Measurements from ENCODE around the gene OPN1LW.
A peak's percentile ranks its signal among the peaks of the same experiment; 100 is the strongest.
"Not testable (repeated sequence)": the region's sequence is repeated elsewhere in the genome, so short reads cannot be mapped to it uniquely, and the experiment has no call there.

The OPN1LW gene

DNA sequence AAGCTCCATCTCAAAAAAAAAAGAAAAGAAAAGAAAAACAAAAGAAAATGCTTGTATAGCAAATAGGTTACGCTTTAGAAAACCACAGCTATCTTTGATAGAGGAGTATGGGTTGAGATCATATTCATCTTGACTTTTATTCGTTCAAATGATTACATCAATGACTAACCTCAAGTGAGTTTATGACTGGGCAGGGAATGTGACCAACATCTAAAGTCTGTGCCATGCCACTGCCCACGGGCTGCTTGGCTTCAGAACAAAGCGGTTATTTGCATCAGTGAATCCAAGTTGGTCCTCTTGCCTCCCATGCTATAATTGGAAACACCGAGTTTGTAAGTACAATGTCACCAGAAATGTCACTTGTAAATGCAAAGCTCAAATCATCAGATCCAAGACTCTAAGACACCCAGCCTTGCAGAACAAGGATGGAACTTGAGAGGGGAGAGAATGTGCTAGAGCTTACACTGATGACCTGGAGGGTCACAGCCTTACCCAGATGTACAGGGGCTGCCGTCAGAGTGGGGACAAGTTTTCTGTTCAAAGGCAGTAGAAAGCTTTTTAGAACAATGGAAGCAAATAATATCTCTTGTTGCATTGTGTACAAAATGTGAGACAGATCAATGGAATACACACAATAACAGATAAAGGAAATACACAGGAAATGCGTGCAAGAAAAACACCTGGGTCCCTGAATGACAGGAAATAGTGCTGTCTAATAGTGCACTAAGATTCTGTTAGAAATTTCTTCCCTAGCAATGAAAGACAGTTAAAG, 8.4 kb upstream of the OPN1LW start:
- DNase-seq, result no peak

- peak; percentile 76 for DNase-seq
Measured at GRCh38 chrX:154136627-154137161, 7.3 kb upstream of the OPN1LW start.

- DNase-seq, result no peak
Measured at GRCh38 chrX:154138857-154139256, 5.2 kb upstream of the OPN1LW start.

DNA sequence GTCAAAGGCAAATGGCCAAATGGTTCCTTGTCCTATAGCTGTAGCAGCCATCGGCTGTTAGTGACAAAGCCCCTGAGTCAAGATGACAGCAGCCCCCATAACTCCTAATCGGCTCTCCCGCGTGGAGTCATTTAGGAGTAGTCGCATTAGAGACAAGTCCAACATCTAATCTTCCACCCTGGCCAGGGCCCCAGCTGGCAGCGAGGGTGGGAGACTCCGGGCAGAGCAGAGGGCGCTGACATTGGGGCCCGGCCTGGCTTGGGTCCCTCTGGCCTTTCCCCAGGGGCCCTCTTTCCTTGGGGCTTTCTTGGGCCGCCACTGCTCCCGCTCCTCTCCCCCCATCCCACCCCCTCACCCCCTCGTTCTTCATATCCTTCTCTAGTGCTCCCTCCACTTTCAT, 3.8 kb upstream of the OPN1LW start:
- DNase-seq, result no peak

DNA sequence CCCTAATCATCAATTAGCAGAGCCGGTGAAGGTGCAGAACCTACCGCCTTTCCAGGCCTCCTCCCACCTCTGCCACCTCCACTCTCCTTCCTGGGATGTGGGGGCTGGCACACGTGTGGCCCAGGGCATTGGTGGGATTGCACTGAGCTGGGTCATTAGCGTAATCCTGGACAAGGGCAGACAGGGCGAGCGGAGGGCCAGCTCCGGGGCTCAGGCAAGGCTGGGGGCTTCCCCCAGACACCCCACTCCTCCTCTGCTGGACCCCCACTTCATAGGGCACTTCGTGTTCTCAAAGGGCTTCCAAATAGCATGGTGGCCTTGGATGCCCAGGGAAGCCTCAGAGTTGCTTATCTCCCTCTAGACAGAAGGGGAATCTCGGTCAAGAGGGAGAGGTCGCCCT, 3.3 kb upstream of the OPN1LW start:
- DNase-seq, result no peak

- no peak for DNase-seq
Measured at GRCh38 chrX:154142386-154142785, 1.7 kb upstream of the OPN1LW start.

DNA sequence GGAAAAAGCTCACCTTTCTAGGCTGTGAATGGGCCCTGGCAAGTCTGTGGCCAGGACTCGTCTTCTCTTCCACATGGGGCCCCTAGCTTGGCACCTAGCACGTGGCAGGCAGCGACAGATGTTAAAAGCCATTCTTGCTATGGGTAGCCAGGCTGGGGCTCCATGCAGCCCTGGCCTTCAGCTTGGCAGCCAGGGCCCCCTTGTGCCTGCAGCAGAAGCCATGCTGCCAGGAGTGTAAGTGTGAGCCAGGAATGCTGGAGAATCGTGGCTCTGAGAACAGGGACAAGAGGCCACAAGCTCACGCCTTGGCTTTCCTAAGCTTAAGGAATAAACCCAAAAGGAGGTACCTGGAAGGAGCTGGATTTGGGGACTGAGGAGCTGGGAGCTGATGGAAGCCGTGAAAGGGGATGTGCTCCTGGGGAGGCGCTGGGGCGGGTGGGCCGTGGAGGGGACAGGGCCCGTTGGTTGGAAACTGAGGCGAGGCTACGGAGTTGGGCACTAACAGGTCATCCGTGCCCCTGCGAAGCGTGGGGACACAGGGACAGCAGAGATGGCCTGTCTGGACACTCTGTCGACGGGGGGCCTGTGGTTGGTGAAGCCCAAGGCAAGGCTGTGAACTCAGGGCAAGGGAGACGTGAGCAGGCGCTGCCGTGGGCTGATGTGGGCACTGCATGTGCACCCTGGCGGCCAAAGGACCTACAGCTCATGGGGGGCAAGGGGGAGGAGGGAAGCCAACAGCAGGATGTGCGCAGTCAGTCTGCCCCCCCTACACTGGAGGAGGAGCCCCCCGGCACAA, 895 bp upstream of the OPN1LW start:
- no peak for DNase-seq

DNA sequence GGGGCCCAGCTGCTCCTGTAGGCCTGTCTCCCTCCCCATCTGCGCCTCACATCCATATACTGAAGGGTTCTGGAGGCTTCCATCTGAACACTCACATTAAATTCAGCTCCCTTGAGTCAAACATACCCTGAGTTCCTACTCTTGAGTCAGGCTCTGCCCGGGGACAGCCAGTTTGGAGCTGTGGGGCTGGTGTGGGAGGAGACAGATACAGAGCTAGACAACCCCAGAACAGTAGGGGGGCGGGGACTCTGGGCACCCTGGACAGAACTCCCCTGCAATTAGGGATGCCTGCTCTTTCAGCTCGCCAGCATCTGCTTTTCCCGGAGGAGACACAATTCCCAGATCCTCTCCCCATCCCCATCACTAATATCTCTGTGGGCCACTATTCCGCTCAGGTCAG, 7.0 kb downstream of the OPN1LW start:
- DNase-seq, result not testable (repeated sequence)

GRCh38 chrX:154156221-154156620, 12.2 kb downstream of the OPN1LW start:
- DNase-seq, result not testable (repeated sequence)

DNA sequence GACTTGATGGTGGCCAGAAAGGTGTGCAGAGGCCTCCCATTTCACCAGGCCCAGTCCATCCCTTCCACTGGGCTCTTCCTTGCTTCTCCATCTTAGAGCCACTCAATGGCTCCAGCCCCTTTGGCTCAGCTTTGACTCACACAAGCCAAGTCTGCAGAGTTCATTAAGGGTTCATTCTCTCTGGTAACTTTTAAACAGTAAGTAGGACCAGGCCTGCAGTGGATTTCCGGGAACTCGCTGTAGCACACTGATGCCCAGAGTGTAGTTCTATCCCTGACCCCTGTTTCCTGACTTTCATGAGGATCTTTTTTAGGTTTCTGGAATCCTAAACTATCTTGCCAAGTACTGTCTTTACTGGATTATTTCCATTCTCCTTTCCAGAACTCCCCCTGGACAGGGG, 13.2 kb downstream of the OPN1LW start:
- not testable (repeated sequence) for DNase-seq

DNA sequence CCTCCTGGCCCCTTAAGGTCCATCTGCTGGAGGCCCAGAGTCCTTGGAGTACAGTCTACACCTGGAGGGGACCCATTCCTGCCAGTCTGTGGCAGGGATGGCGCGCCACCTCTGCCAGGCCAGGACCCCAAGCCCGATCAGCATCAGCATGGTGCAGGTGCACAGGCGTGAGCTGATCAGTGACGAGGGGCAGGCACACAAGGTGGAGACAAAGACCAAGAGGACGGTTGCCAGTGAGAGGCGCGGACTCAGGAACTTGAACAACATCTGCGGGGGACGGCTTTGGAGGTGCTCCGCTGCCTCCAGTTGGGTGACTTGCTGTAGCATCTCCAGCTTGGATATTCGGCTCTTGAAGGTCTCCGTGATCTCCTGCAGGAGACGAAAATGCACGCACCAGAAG, 15.3 kb downstream of the OPN1LW start:
- not testable (repeated sequence) for DNase-seq

DNA sequence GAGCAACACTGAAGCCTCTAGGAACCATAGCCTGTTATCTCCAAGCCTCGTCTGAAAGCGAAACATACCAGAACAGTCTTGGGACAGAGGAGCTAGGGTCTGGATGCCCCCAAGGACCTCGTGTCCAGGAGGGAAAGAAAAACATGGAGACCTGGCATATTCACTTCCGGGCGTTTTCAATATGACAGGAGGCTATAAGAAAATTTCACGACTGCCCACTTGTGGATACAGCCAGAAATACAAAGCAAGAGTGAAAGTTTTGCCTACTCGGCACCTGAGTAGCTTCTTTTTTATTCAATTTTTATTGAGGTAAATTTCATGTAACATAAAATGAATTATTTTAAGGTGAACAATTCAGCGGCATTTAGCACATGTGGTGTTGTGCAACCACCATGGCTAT, 20.9 kb downstream of the OPN1LW start:
- not testable (repeated sequence) for DNase-seq

GRCh38 chrX:154168384-154168783, 24.3 kb downstream of the OPN1LW start:
- DNase-seq, result not testable (repeated sequence)

- DNase-seq, result not testable (repeated sequence)
Measured at GRCh38 chrX:154172535-154172943, 28.5 kb downstream of the OPN1LW start.

- DNase-seq, result not testable (repeated sequence)
Measured at GRCh38 chrX:154174356-154174755, 30.3 kb downstream of the OPN1LW start.

DNA sequence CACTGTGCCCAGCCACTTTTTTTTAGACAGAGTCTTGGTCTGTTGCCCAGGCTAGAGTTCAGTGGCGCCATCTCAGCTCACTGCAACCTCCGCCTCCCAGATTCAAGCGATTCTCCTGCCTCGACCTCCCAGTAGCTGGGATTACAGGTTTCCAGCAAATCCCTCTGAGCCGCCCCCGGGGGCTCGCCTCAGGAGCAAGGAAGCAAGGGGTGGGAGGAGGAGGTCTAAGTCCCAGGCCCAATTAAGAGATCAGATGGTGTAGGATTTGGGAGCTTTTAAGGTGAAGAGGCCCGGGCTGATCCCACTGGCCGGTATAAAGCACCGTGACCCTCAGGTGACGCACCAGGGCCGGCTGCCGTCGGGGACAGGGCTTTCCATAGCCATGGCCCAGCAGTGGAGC, 38.3 kb downstream of the OPN1LW start, which contains the start of gene OPN1MW:
Gene OPN1MW, plus strand, starts transcription at position 301 of the 400 bp plus-strand sequence. Its CDS starts 82 bp downstream, at position 383.
- not testable (repeated sequence) for DNase-seq

GRCh38 chrX:154183794-154184193, 39.8 kb downstream of the OPN1LW start:
- not testable (repeated sequence) for DNase-seq

GRCh38 chrX:154192846-154193245, 48.8 kb downstream of the OPN1LW start:
- DNase-seq, result not testable (repeated sequence)

DNA sequence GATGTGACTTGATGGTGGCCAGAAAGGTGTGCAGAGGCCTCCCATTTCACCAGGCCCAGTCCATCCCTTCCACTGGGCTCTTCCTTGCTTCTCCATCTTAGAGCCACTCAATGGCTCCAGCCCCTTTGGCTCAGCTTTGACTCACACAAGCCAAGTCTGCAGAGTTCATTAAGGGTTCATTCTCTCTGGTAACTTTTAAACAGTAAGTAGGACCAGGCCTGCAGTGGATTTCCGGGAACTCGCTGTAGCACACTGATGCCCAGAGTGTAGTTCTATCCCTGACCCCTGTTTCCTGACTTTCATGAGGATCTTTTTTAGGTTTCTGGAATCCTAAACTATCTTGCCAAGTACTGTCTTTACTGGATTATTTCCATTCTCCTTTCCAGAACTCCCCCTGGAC, 50.3 kb downstream of the OPN1LW start:
- DNase-seq, result not testable (repeated sequence)

DNA sequence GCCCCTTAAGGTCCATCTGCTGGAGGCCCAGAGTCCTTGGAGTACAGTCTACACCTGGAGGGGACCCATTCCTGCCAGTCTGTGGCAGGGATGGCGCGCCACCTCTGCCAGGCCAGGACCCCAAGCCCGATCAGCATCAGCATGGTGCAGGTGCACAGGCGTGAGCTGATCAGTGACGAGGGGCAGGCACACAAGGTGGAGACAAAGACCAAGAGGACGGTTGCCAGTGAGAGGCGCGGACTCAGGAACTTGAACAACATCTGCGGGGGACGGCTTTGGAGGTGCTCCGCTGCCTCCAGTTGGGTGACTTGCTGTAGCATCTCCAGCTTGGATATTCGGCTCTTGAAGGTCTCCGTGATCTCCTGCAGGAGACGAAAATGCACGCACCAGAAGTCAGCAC, 52.4 kb downstream of the OPN1LW start:
- DNase-seq, result not testable (repeated sequence)

All from NCI-H1092 treated with DMSO at 0.1 percent for 48 hours (cell line).